ENCODE results near the gene C3orf20.

Gene C3orf20

DNA sequence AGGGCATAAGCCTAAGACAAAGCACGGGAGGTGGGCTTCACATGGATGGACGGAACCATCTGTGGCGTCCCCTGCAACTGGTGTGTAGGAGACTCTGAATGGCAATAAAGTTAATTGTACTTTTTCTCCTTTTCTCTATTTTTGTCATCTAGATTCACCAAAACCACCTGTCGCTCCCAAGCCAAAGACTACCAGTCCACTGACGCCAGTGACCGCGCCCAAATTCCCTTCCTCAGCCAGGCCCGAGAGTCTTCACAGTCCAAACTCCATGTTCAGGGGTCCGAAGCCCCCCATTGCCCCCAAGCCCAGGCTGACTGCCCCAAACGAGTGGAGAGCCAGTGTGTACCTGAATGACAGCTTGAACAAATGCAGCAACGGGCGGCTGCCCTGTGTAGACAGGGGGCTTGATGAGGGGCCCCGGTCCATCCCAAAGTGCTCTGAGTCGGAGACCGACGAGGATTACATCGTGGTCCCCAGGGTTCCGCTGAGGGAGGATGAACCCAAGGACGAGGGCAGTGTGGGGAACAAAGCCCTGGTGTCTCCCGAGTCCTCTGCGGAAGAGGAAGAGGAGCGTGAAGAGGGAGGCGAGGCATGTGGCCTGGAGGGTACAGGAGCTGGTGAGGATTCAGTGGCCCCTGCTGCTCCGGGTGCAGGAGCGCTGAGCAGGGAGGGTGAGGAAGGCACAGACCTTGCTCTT, 144.0 kb downstream of the C3orf20 start, which contains the start of gene FGD5:
TSS of gene FGD5 (plus strand) at position 159 of the 697 bp plus-strand sequence. CDS start at position 269, 110 bp downstream.
- TF ChIP-seq ZFP3 (CRISPR knock-in tag; IDR thresholded peaks at IDR 0.05) (no peak), PPARA (CRISPR knock-in tag; IDR thresholded peaks at IDR 0.05; ENCODE audit: borderline replicate concordance) (no peak), ZNF565 (CRISPR knock-in tag; conservative IDR thresholded peaks at IDR 0.05; ENCODE audit: low read depth) (no peak), ESRRG (CRISPR knock-in tag; IDR thresholded peaks at IDR 0.05) (no peak), TOX (CRISPR knock-in tag; IDR thresholded peaks at IDR 0.05; ENCODE audit: borderline replicate concordance) (no peak), GLIS3 (CRISPR knock-in tag; IDR thresholded peaks at IDR 0.05) (no peak), BACH2 (CRISPR knock-in tag; IDR thresholded peaks at IDR 0.05; ENCODE audit: borderline replicate concordance) (no peak), CSDC2 (CRISPR knock-in tag; IDR thresholded peaks at IDR 0.05) (no peak), ZFP30 (CRISPR knock-in tag; IDR thresholded peaks at IDR 0.05) (no peak)
- TF ChIP-seq, protein P1, sequence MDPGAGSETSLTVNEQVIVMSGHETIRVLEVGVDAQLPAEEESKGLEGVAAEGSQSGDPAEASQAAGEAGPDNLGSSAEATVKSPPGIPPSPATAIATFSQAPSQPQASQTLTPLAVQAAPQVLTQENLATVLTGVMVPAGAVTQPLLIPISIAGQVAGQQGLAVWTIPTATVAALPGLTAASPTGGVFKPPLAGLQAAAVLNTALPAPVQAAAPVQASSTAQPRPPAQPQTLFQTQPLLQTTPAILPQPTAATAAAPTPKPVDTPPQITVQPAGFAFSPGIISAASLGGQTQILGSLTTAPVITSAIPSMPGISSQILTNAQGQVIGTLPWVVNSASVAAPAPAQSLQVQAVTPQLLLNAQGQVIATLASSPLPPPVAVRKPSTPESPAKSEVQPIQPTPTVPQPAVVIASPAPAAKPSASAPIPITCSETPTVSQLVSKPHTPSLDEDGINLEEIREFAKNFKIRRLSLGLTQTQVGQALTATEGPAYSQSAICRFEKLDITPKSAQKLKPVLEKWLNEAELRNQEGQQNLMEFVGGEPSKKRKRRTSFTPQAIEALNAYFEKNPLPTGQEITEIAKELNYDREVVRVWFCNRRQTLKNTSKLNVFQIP (CRISPR knock-in tag; IDR thresholded peaks at IDR 0.05; ENCODE audit: borderline replicate concordance, low read depth), result no peak
- TF ChIP-seq, protein P2, sequence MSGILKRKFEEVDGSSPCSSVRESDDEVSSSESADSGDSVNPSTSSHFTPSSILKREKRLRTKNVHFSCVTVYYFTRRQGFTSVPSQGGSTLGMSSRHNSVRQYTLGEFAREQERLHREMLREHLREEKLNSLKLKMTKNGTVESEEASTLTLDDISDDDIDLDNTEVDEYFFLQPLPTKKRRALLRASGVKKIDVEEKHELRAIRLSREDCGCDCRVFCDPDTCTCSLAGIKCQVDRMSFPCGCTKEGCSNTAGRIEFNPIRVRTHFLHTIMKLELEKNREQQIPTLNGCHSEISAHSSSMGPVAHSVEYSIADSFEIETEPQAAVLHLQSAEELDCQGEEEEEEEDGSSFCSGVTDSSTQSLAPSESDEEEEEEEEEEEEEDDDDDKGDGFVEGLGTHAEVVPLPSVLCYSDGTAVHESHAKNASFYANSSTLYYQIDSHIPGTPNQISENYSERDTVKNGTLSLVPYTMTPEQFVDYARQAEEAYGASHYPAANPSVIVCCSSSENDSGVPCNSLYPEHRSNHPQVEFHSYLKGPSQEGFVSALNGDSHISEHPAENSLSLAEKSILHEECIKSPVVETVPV (CRISPR knock-in tag; IDR thresholded peaks at IDR 0.05), result no peak
- TF ChIP-seq, protein P3, sequence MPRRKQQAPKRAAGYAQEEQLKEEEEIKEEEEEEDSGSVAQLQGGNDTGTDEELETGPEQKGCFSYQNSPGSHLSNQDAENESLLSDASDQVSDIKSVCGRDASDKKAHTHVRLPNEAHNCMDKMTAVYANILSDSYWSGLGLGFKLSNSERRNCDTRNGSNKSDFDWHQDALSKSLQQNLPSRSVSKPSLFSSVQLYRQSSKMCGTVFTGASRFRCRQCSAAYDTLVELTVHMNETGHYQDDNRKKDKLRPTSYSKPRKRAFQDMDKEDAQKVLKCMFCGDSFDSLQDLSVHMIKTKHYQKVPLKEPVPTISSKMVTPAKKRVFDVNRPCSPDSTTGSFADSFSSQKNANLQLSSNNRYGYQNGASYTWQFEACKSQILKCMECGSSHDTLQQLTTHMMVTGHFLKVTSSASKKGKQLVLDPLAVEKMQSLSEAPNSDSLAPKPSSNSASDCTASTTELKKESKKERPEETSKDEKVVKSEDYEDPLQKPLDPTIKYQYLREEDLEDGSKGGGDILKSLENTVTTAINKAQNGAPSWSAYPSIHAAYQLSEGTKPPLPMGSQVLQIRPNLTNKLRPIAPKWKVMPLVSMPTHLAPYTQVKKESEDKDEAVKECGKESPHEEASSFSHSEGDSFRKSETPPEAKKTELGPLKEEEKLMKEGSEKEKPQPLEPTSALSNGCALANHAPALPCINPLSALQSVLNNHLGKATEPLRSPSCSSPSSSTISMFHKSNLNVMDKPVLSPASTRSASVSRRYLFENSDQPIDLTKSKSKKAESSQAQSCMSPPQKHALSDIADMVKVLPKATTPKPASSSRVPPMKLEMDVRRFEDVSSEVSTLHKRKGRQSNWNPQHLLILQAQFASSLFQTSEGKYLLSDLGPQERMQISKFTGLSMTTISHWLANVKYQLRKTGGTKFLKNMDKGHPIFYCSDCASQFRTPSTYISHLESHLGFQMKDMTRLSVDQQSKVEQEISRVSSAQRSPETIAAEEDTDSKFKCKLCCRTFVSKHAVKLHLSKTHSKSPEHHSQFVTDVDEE (CRISPR knock-in tag; IDR thresholded peaks at IDR 0.05), result no peak
- TF ChIP-seq, protein P4, sequence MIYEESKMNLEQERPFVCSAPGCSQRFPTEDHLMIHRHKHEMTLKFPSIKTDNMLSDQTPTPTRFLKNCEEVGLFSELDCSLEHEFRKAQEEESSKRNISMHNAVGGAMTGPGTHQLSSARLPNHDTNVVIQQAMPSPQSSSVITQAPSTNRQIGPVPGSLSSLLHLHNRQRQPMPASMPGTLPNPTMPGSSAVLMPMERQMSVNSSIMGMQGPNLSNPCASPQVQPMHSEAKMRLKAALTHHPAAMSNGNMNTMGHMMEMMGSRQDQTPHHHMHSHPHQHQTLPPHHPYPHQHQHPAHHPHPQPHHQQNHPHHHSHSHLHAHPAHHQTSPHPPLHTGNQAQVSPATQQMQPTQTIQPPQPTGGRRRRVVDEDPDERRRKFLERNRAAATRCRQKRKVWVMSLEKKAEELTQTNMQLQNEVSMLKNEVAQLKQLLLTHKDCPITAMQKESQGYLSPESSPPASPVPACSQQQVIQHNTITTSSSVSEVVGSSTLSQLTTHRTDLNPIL (CRISPR knock-in tag; IDR thresholded peaks at IDR 0.05; ENCODE audit: low read depth), result no peak
- ATAC-seq, result no peak

DNA sequence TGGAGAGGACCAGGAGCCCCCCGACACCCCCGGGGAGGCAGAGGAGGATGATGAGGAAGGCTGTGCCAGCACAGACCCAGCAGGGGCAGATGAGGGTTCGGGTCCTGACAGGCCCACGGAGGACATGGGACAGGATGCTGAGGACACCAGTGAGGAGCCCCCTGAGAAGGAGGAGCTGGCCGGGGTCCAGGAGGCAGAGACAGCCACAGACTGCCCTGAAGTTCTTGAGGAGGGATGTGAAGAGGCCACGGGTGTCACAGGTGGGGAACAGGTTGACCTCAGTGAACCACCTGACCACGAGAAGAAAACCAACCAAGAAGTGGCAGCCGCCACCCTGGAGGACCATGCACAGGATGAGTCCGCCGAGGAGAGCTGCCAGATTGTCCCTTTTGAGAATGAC, 144.7 kb downstream of the C3orf20 start:
- ATAC-seq, result no peak
- no peak for TF ChIP-seq TCF4 (CRISPR knock-in tag; IDR thresholded peaks at IDR 0.05; ENCODE audit: borderline replicate concordance)
- TF ChIP-seq ZNF8 (CRISPR knock-in tag; IDR thresholded peaks at IDR 0.05), result no peak
- TF ChIP-seq SNAI2 (CRISPR knock-in tag; IDR thresholded peaks at IDR 0.05), result no peak
- TF ChIP-seq ZC3H10 (CRISPR knock-in tag; IDR thresholded peaks at IDR 0.05), result no peak
- TF ChIP-seq ISL1 (CRISPR knock-in tag; IDR thresholded peaks at IDR 0.05), result no peak
- TF ChIP-seq, protein P5, sequence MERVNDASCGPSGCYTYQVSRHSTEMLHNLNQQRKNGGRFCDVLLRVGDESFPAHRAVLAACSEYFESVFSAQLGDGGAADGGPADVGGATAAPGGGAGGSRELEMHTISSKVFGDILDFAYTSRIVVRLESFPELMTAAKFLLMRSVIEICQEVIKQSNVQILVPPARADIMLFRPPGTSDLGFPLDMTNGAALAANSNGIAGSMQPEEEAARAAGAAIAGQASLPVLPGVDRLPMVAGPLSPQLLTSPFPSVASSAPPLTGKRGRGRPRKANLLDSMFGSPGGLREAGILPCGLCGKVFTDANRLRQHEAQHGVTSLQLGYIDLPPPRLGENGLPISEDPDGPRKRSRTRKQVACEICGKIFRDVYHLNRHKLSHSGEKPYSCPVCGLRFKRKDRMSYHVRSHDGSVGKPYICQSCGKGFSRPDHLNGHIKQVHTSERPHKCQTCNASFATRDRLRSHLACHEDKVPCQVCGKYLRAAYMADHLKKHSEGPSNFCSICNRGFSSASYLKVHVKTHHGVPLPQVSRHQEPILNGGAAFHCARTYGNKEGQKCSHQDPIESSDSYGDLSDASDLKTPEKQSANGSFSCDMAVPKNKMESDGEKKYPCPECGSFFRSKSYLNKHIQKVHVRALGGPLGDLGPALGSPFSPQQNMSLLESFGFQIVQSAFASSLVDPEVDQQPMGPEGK (CRISPR knock-in tag; IDR thresholded peaks at IDR 0.05; ENCODE audit: borderline replicate concordance), result no peak
- TF ChIP-seq ZFP3 (CRISPR knock-in tag; IDR thresholded peaks at IDR 0.05), result no peak
- TF ChIP-seq, protein P3 (CRISPR knock-in tag; IDR thresholded peaks at IDR 0.05), result no peak
- TF ChIP-seq, protein P2 (CRISPR knock-in tag; IDR thresholded peaks at IDR 0.05), result no peak
- TF ChIP-seq RARB (CRISPR knock-in tag; IDR thresholded peaks at IDR 0.05), result no peak
- no peak for TF ChIP-seq GLIS3 (CRISPR knock-in tag; IDR thresholded peaks at IDR 0.05)
- no peak for TF ChIP-seq OSR1 (CRISPR knock-in tag; IDR thresholded peaks at IDR 0.05)
- no peak for TF ChIP-seq TOX (CRISPR knock-in tag; IDR thresholded peaks at IDR 0.05; ENCODE audit: borderline replicate concordance)
- no peak for TF ChIP-seq ESRRG (CRISPR knock-in tag; IDR thresholded peaks at IDR 0.05)
